H9 (cell line): ENCODE measurements around the gene LCE3D. TPM values are rescaled to one million over a fixed set of nuclear protein-coding genes. Genes with fewer than 3 reads are reported as not detected.

Source experiments
- DNase-seq: peaks from one replicate; pipeline ENCODE4 v3.0.0-alpha.2; 2017
- H2AFZ ChIP-seq: one replicate; pipeline ENCODE4 v1.6.1; 2013; ENCODE audit warnings: mild to moderate bottlenecking, low read length, control low read depth, moderate library complexity
- H2AK5ac ChIP-seq: 2 replicates; pipeline ENCODE4 v1.6.1; 2013; ENCODE audit warnings: low read length, control low read depth, mixed read lengths; ENCODE audit not compliant: insufficient read length
- H2BK120ac ChIP-seq: one replicate; pipeline ENCODE4 v1.6.1; 2013; ENCODE audit warnings: low read depth, mild to moderate bottlenecking, low read length, control low read depth, inconsistent platforms; ENCODE audit not compliant: poor library complexity, severe bottlenecking
- H2BK12ac ChIP-seq: 2 replicates; pipeline ENCODE4 v1.6.1; 2013; ENCODE audit warnings: low read length, control low read depth, mixed read lengths, low read depth; ENCODE audit not compliant: insufficient read length
- H2BK15ac ChIP-seq: 2 replicates; pipeline ENCODE4 v1.6.1; 2013; ENCODE audit warnings: low read depth, low read length, control low read depth
- H2BK20ac ChIP-seq: one replicate; pipeline ENCODE4 v1.6.1; 2013; ENCODE audit warnings: low read depth, mild to moderate bottlenecking, low read length, control low read depth, inconsistent platforms; ENCODE audit not compliant: poor library complexity, severe bottlenecking
- H2BK5ac ChIP-seq: 2 replicates; pipeline ENCODE4 v1.6.1; 2013; ENCODE audit warnings: low read length, control low read depth, mixed read lengths; ENCODE audit not compliant: insufficient read length
- H3K14ac ChIP-seq: 2 replicates; pipeline ENCODE4 v1.6.1; 2013; ENCODE audit warnings: low read length, control low read depth; ENCODE audit not compliant: insufficient read depth
- H3K18ac ChIP-seq: 2 replicates; pipeline ENCODE4 v1.6.1; 2013; ENCODE audit warnings: low read depth, mild to moderate bottlenecking, mixed read lengths, low read length, control low read depth; ENCODE audit not compliant: insufficient read length
- H3K23ac ChIP-seq: 2 replicates; pipeline ENCODE4 v1.6.1; 2013; ENCODE audit warnings: low read length, control low read depth, mixed read lengths, low read depth; ENCODE audit not compliant: insufficient read length
- H3K23me2 ChIP-seq: 2 replicates; pipeline ENCODE4 v1.6.1; 2013; ENCODE audit warnings: low read depth, mild to moderate bottlenecking, mixed read lengths, low read length, control low read depth; ENCODE audit not compliant: insufficient read length, poor library complexity, severe bottlenecking
- H3K27ac ChIP-seq: 2 replicates; pipeline ENCODE4 v1.5.1; 2013; ENCODE audit warnings: low read length, control low read depth, mixed read lengths, low read depth; ENCODE audit not compliant: insufficient read length
- H3K27me3 ChIP-seq: 2 replicates; pipeline ENCODE4 v1.6.1; 2013; ENCODE audit warnings: low read length, control low read depth, inconsistent platforms; ENCODE audit not compliant: insufficient read depth
- H3K4ac ChIP-seq: 2 replicates; pipeline ENCODE4 v1.6.1; 2013; ENCODE audit warnings: low read depth, mild to moderate bottlenecking, control low read depth, inconsistent platforms, low read length, moderate library complexity
- H3K4me1 ChIP-seq: 2 replicates; pipeline ENCODE4 v1.6.1; 2013; ENCODE audit warnings: low read length, control low read depth, inconsistent platforms; ENCODE audit not compliant: insufficient read depth
- H3K4me2 ChIP-seq: 2 replicates; pipeline ENCODE4 v1.6.1; 2013; ENCODE audit warnings: low read length, control low read depth, mixed read lengths; ENCODE audit not compliant: insufficient read length, insufficient read depth
- H3K56ac ChIP-seq: 2 replicates; pipeline ENCODE4 v1.6.1; 2013; ENCODE audit warnings: low read depth, mild to moderate bottlenecking, mixed read lengths, low read length, control low read depth; ENCODE audit not compliant: insufficient read length
- H3K79me1 ChIP-seq: 2 replicates; pipeline ENCODE4 v1.6.1; 2013; ENCODE audit warnings: low read depth, mild to moderate bottlenecking, moderate library complexity, low read length, control low read depth, inconsistent platforms; ENCODE audit not compliant: insufficient read depth, poor library complexity, severe bottlenecking
- H3K79me2 ChIP-seq: 2 replicates; pipeline ENCODE4 v1.6.1; 2013; ENCODE audit warnings: low read length, control low read depth, inconsistent platforms; ENCODE audit not compliant: insufficient read depth
- H3K9ac ChIP-seq: 2 replicates; pipeline ENCODE4 v1.6.1; 2013; ENCODE audit warnings: low read length, control low read depth, mixed read lengths; ENCODE audit not compliant: insufficient read length; ENCODE audit errors: extremely low read depth
- H3K9me3 ChIP-seq: one replicate; pipeline ENCODE4 v1.6.1; 2013; ENCODE audit warnings: low read depth, low read length, inconsistent platforms; ENCODE audit not compliant: control insufficient read depth
- H3T11ph ChIP-seq: one replicate; pipeline ENCODE4 v1.6.1; 2013; ENCODE audit warnings: mild to moderate bottlenecking, low read length, control low read depth, inconsistent platforms
- H4K20me1 ChIP-seq: one replicate; pipeline ENCODE4 v1.6.1; 2013; ENCODE audit not compliant: control insufficient read depth, insufficient read length, insufficient read depth
- H4K5ac ChIP-seq: 2 replicates; pipeline ENCODE4 v1.6.1; 2013; ENCODE audit warnings: low read depth, mild to moderate bottlenecking, mixed read lengths, low read length, control low read depth; ENCODE audit not compliant: insufficient read length
- H4K8ac ChIP-seq: replicated peaks from 2 replicates; pipeline ENCODE4 v1.6.1; 2013; ENCODE audit warnings: low read length, control low read depth, mixed read lengths, low read depth; ENCODE audit not compliant: insufficient read length
- H4K91ac ChIP-seq: 2 replicates; pipeline ENCODE4 v1.6.1; 2013; ENCODE audit warnings: low read depth, mild to moderate bottlenecking, moderate library complexity, mixed read lengths, low read length, control low read depth; ENCODE audit not compliant: insufficient read length
- H3K27ac Mint-ChIP-seq, 3 experiments: 2 replicates in 2 of 3; 3 replicates in 1 of 3; pipeline ENCODE4 v1.8.0; 2020 to 2021; ENCODE audit warnings: mixed read lengths in 3 of 3, mild to moderate bottlenecking in 1 of 3, moderate library complexity in 1 of 3
- H3K27me3 Mint-ChIP-seq: 2 replicates; pipeline ENCODE4 v1.8.0; 2021; ENCODE audit warnings: low read depth, mild to moderate bottlenecking, moderate library complexity, mixed read lengths
- H3K36me3 Mint-ChIP-seq, 3 experiments: 2 replicates in 2 of 3; 3 replicates in 1 of 3; pipeline ENCODE4 v1.8.0; 2020 to 2021; ENCODE audit warnings: low read depth in 3 of 3, mixed read lengths in 3 of 3; ENCODE audit not compliant: insufficient read depth in 1 of 3
- H3K4me1 Mint-ChIP-seq, 2 experiments: 2 replicates each; pipeline ENCODE4 v1.8.0; 2020; ENCODE audit warnings: mixed read lengths in 2 of 2
- H3K4me3 Mint-ChIP-seq, 2 experiments: 2 replicates in 1 of 2; 3 replicates in 1 of 2; pipeline ENCODE4 v1.8.0; 2020 to 2021; ENCODE audit warnings: mild to moderate bottlenecking in 2 of 2, mixed read lengths in 2 of 2, moderate library complexity in 1 of 2
- H3K9me3 Mint-ChIP-seq, 2 experiments: 2 replicates in 1 of 2; 3 replicates in 1 of 2; pipeline ENCODE4 v1.8.0; 2020; ENCODE audit warnings: mild to moderate bottlenecking in 2 of 2, mixed read lengths in 2 of 2, moderate library complexity in 1 of 2
- CTCF ChIP-seq: fragments of 200-600 bp; sonication (generic); conservative IDR thresholded peaks from 3 replicates; pipeline ENCODE4 v1.8.0; 2021; ENCODE audit warnings: antibody characterized with exemption, mild to moderate bottlenecking
- WGBS: extraction: QIAGEN DNeasy Blood & Tissue Kit; methylation state at CpG from one replicate; pipeline ENCODE4 v1.1.7; 2013; ENCODE audit warnings: missing lambda C conversion rate, low lambda C conversion rate, mixed read lengths; ENCODE audit not compliant: insufficient read length; ENCODE audit errors: extremely low coverage; 5-methylcytosine and 5-hydroxymethylcytosine counted together
- total RNA-seq: library from RNA; stranded (reverse); gene quantifications from 2 replicates; pipeline ENCODE4 v1.2.1, GENCODE V29; 2021

Gene LCE3D
- total RNA-seq, 1 experiment from 2014 or later, result not detected

- Histone ChIP-seq H2BK5ac (no peak overlapping the region), H2AFZ (no peak overlapping the region), H4K20me1 (no peaks in the 10 kb centered on the region), H3K79me2 (no peaks in the 10 kb centered on the region), H3K4me1 (no peaks in the 10 kb centered on the region), H4K5ac (no peak overlapping the region), H2AK5ac (no peak overlapping the region), H3K23me2 (no peaks in the 10 kb centered on the region), H3K4me2 (no peak overlapping the region), H3K23ac (no peak overlapping the region), H2BK15ac (no peak overlapping the region), H3K27ac (no peak overlapping the region), H4K91ac (no peak overlapping the region), H3K4ac (no peak overlapping the region), H2BK120ac (no peak overlapping the region), H3K9me3 (peaks cover 23% of the 10 kb centered on the region), H3K27me3 (no peaks in the 10 kb centered on the region), H3K18ac (no peak overlapping the region), H4K8ac (no peak overlapping the region), H3T11ph (no peak overlapping the region), H2BK20ac (no peak overlapping the region), H3K14ac (no peak overlapping the region), H3K9ac (no peak overlapping the region), H2BK12ac (no peak overlapping the region), H3K79me1 (no peaks in the 10 kb centered on the region), H3K56ac (no peak overlapping the region)
- no peak overlapping the region for H3K4me3 Mint-ChIP-seq
- peaks cover under 1% of the 10 kb centered on the region; the same call in 1 of the 2 replicates for H3K27me3 Mint-ChIP-seq
- peaks cover 0 to under 1% (median under 1%) of the 10 kb centered on the region in 3 experiments; a peak in 3 of 7 replicates for H3K36me3 Mint-ChIP-seq
- H3K27ac Mint-ChIP-seq, result no peak overlapping the region
- H3K4me1 Mint-ChIP-seq, result no peaks in the 10 kb centered on the region
- no peak for TF ChIP-seq CTCF
- no CpG with 5 or more reads among the region's 1 CpG for WGBS
- no peak for DNase-seq
- peaks cover 74 to 85% of the 10 kb centered on the region in 2 experiments for H3K9me3 Mint-ChIP-seq
Measured at GRCh38 chr1:152585586-152585985, 5.3 kb upstream of the LCE3D start.
